ENCODE measurements around the gene MACROD2.
"Not testable (repeated sequence)": the region's sequence is repeated elsewhere in the genome, so short reads cannot be mapped to it uniquely, and the experiment has no call there.

The MACROD2 gene

DNA sequence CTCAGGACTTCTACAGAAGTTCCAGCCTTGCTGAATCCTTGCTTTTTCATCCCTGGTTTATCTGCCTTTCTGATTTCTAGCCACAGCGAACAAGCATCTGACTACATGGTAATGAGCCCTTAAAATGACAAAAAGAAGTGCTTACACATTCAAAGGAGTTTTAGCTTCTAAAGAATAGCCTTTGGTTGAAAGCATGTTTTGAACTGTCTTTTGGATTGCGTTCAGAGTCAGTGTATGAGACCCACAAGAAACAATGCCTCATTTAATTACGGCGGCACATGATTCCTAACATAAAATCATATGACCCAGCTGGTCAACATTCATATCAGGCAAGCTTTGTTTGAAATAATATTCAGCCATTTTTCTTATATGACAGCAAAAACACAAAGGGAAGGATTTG is 1793.8 kb downstream of the MACROD2 start:
- H3K9me3 ChIP-seq (ENCODE audit: control insufficient read depth in 2 of 2, low read length in 2 of 2): no peaks in the 10 kb centered on the region
- no peaks in the 10 kb centered on the region for H3K36me3 ChIP-seq (ENCODE audit: control insufficient read depth in 2 of 2, insufficient read depth in 2 of 2, low read length in 2 of 2)
- H3K27ac ChIP-seq (ENCODE audit: low read length): no peak overlapping the region
- no peaks in the 10 kb centered on the region for H3K27me3 ChIP-seq (ENCODE audit: control insufficient read depth in 1 of 2, insufficient read depth in 2 of 2, low read length in 2 of 2)
- H3K4me3 ChIP-seq (ENCODE audit: low read length in 2 of 2): no peak overlapping the region
- no peaks in the 10 kb centered on the region for H3K4me1 ChIP-seq (ENCODE audit: control insufficient read depth, insufficient read depth, low read length)
- no peak overlapping the region for H3K9ac ChIP-seq (ENCODE audit: low read length in 2 of 2)

DNA sequence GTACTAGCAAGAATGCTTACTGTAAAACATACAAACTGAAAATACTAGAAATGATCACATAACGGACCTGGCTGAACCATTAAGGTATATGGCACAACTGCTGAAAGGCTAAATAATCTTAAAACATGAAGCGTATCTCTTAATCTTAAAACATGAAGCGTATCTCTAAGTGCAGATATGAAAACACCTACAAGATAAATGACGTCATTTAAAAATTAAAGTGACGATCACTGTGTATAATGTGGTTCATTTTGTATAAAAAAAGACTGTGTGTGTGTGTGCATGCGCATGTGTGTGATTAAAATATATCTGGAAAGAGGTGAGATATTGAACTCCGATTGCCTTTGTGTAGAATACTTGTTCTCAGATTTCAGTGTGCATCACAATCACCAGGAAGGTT is 1797.5 kb downstream of the MACROD2 start:
- Histone ChIP-seq H3K36me3 (ENCODE audit: control insufficient read depth in 2 of 2, insufficient read depth in 2 of 2, low read length in 2 of 2) (no peaks in the 10 kb centered on the region), H3K9ac (ENCODE audit: low read length in 2 of 2) (no peak overlapping the region), H3K4me3 (ENCODE audit: low read length in 2 of 2) (no peak overlapping the region), H3K27me3 (ENCODE audit: control insufficient read depth in 1 of 2, insufficient read depth in 2 of 2, low read length in 2 of 2) (no peaks in the 10 kb centered on the region), H3K27ac (ENCODE audit: low read length) (no peak overlapping the region), H3K4me1 (ENCODE audit: control insufficient read depth, insufficient read depth, low read length) (no peaks in the 10 kb centered on the region), H3K9me3 (ENCODE audit: control insufficient read depth in 2 of 2, low read length in 2 of 2) (no peaks in the 10 kb centered on the region)

DNA sequence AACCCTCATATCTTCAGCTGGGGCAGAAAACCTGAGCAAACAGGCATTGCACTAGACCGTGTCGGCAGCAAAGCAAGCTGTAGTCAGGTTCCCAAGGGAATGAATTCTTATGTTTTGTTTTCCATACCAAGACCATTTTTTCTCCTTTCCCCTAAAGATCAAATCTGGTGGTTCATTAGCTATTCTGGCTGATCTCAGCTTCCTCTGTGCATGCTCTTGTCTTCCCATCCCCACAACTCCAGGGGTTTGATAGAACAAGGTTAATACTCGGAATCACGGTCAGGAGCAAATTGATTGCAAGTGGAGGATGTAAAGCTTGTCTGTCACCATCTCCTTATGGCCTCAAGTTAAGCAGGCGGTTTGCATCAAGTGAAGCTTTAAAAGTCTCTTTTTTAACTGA is 1799.1 kb downstream of the MACROD2 start:
- no peaks in the 10 kb centered on the region for H3K27me3 ChIP-seq (ENCODE audit: control insufficient read depth in 1 of 2, insufficient read depth in 2 of 2, low read length in 2 of 2)
- H3K27ac ChIP-seq (ENCODE audit: low read length): no peak overlapping the region
- H3K4me1 ChIP-seq (ENCODE audit: control insufficient read depth, insufficient read depth, low read length): no peaks in the 10 kb centered on the region
- H3K4me3 ChIP-seq (ENCODE audit: low read length in 2 of 2): no peak overlapping the region
- no peaks in the 10 kb centered on the region for H3K36me3 ChIP-seq (ENCODE audit: control insufficient read depth in 2 of 2, insufficient read depth in 2 of 2, low read length in 2 of 2)
- H3K9me3 ChIP-seq (ENCODE audit: control insufficient read depth in 2 of 2, low read length in 2 of 2): no peaks in the 10 kb centered on the region
- no peak overlapping the region for H3K9ac ChIP-seq (ENCODE audit: low read length in 2 of 2)

DNA sequence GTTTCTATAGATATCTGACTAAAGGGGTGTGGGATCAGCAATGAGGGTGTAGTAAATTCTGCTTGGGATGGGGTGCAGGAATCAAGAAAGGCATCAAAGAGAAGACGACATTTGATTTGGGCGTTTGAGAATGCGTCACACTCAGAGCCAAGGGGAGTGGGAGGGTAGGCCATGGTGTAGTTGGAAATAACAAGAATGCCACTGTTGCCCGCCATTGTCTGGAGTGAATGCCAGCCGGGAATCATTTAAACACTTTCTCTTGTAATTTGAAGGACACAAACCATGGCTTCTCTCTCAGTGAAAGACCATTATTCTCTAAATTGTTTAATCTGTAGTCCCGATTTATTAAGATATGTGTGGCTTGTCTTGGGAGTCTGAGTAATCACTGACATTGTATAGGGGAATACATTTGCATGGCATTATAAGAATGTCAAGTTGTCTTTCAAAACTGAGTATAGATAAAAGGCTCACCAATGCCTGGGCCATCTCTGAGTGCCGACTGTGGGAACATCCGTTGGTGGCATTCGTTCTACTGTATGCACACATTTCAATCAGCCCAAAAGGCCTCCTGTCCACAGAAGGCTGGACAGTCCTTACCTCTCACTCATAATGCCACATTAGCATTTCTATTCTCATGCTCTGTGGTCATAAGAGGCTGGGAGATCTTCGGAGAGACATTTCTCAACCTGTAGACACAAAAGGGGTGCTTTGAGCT is 1800.1 kb downstream of the MACROD2 start:
- no peaks in the 10 kb centered on the region for H3K27me3 ChIP-seq (ENCODE audit: control insufficient read depth in 1 of 2, insufficient read depth in 2 of 2, low read length in 2 of 2)
- no peaks in the 10 kb centered on the region for H3K4me1 ChIP-seq (ENCODE audit: control insufficient read depth, insufficient read depth, low read length)
- no peak overlapping the region for H3K9ac ChIP-seq (ENCODE audit: low read length in 2 of 2)
- H3K4me3 ChIP-seq (ENCODE audit: low read length in 2 of 2): no peak overlapping the region
- no peak overlapping the region for H3K27ac ChIP-seq (ENCODE audit: low read length)
- H3K36me3 ChIP-seq (ENCODE audit: control insufficient read depth in 2 of 2, insufficient read depth in 2 of 2, low read length in 2 of 2): no peaks in the 10 kb centered on the region
- H3K9me3 ChIP-seq (ENCODE audit: control insufficient read depth in 2 of 2, low read length in 2 of 2): no peaks in the 10 kb centered on the region

DNA sequence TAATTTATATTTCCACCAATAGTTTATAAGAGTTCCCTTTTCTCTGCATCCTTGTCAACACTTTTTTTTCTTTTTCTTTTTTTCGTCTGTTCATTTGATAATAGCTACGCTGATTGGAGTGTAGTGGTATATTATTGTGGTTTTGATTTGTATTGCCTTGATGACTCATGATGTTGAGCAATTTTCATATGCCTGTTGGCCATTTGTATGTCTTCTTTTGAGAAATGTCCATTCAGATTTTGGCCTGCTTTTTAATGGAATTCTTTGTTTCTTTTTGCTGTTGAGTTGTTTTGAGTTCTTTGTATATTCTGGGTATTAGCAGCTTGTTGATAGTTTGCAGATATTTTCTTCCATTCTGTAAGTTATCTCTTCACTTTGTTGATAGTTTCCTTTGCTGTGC is 1804.6 kb downstream of the MACROD2 start:
- H3K9ac ChIP-seq (ENCODE audit: low read length in 2 of 2): no peak overlapping the region
- no peak overlapping the region for H3K27ac ChIP-seq (ENCODE audit: low read length)
- H3K4me1 ChIP-seq (ENCODE audit: control insufficient read depth, insufficient read depth, low read length): no peaks in the 10 kb centered on the region
- no peaks in the 10 kb centered on the region for H3K27me3 ChIP-seq (ENCODE audit: control insufficient read depth in 1 of 2, insufficient read depth in 2 of 2, low read length in 2 of 2)
- no peaks in the 10 kb centered on the region for H3K9me3 ChIP-seq (ENCODE audit: control insufficient read depth in 2 of 2, low read length in 2 of 2)
- H3K36me3 ChIP-seq (ENCODE audit: control insufficient read depth in 2 of 2, insufficient read depth in 2 of 2, low read length in 2 of 2): no peaks in the 10 kb centered on the region
- no peak overlapping the region for H3K4me3 ChIP-seq (ENCODE audit: low read length in 2 of 2)

DNA sequence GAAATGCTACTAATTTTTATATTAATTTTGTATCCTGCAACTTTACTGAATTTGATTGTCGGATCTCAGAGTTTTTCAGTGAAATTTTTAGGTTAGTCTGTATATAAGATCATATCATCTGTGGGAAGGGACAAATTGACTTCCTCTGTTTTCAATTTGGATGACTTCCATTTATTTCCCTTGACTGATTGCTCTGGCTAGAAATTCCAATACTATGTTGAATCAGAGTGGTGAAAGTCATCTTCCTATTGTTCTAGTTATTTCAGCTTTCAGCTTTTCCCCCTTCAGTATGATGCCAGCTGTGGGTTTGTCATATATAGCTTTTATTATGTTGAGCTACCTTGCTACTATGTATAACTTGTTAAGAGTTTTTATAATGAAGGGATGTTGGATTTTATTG is 1806.7 kb downstream of the MACROD2 start:
- Histone ChIP-seq H3K4me3 (ENCODE audit: low read length in 2 of 2) (no peak overlapping the region), H3K4me1 (ENCODE audit: control insufficient read depth, insufficient read depth, low read length) (no peaks in the 10 kb centered on the region), H3K9me3 (ENCODE audit: control insufficient read depth in 2 of 2, low read length in 2 of 2) (no peaks in the 10 kb centered on the region), H3K36me3 (ENCODE audit: control insufficient read depth in 2 of 2, insufficient read depth in 2 of 2, low read length in 2 of 2) (no peaks in the 10 kb centered on the region), H3K27ac (ENCODE audit: low read length) (no peak overlapping the region), H3K27me3 (ENCODE audit: control insufficient read depth in 1 of 2, insufficient read depth in 2 of 2, low read length in 2 of 2) (no peaks in the 10 kb centered on the region), H3K9ac (ENCODE audit: low read length in 2 of 2) (no peak overlapping the region)

DNA sequence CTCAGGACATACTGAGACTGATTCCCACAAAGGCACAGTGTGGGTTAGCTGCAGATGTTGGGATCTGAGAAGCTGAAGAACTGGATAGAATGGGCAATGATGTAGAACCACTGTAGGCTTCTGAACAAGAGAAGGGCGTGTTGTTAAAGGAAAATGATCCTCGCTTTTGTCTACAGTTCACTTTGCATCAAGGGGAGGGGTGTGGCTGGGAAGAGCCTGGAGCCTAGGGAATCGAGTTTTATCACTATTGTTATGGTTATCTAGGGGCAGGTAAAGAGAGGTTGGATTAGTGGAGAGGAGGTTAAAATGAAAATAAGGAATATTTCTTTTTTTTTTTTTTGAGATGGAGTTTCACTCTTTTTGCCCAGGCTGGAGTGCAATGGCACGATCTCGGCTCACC is 1809.8 kb downstream of the MACROD2 start:
- Histone ChIP-seq H3K9ac (ENCODE audit: low read length in 2 of 2) (no peak overlapping the region), H3K27ac (ENCODE audit: low read length) (no peak overlapping the region), H3K9me3 (ENCODE audit: control insufficient read depth in 2 of 2, low read length in 2 of 2) (no peaks in the 10 kb centered on the region), H3K27me3 (ENCODE audit: control insufficient read depth in 1 of 2, insufficient read depth in 2 of 2, low read length in 2 of 2) (no peaks in the 10 kb centered on the region), H3K36me3 (ENCODE audit: control insufficient read depth in 2 of 2, insufficient read depth in 2 of 2, low read length in 2 of 2) (no peaks in the 10 kb centered on the region), H3K4me1 (ENCODE audit: control insufficient read depth, insufficient read depth, low read length) (no peaks in the 10 kb centered on the region), H3K4me3 (ENCODE audit: low read length in 2 of 2) (no peak overlapping the region)

DNA sequence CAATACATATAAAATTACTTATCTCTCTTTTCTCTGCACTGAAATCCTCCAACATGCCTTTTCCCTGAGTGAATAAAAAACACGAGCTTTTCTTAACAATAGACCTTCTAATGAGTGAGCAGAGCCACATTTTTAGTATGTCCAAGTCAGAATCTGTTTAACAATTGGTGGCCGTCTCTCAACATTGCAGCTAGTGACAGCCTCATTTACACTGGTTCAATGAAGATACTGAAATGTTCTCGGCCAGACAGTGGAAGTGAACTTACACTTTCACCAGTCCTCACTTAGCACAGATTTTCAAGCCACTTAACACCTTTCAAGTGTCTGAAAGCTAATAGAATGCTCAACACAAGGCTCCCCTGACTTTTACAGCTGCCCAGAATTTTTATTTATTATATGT is 1810.8 kb downstream of the MACROD2 start:
- Histone ChIP-seq H3K36me3 (ENCODE audit: control insufficient read depth in 2 of 2, insufficient read depth in 2 of 2, low read length in 2 of 2) (no peaks in the 10 kb centered on the region), H3K4me3 (ENCODE audit: low read length in 2 of 2) (no peak overlapping the region), H3K9me3 (ENCODE audit: control insufficient read depth in 2 of 2, low read length in 2 of 2) (no peaks in the 10 kb centered on the region), H3K9ac (ENCODE audit: low read length in 2 of 2) (no peak overlapping the region), H3K27ac (ENCODE audit: low read length) (no peak overlapping the region), H3K4me1 (ENCODE audit: control insufficient read depth, insufficient read depth, low read length) (no peaks in the 10 kb centered on the region), H3K27me3 (ENCODE audit: control insufficient read depth in 1 of 2, insufficient read depth in 2 of 2, low read length in 2 of 2) (no peaks in the 10 kb centered on the region)

DNA sequence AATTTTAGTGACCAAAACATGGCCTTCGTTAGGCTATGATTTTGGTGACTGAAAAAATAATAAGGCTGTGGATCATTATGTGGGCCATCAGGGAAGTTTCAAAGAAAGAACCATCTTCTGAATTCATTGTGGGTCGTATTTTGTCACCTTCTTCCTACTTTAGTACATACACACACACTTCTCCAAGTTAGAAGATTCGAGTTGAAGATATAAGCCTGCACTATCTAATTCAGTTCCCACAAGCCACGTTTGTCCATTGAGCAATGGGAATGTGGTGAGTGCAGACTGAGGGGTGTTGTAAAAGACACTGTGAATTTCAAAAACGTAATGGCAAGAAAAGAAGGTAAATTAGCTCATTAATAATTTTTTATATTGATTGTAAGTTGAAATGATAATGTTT is 1812.0 kb downstream of the MACROD2 start:
- H3K9ac ChIP-seq (ENCODE audit: low read length in 2 of 2): no peak overlapping the region
- no peak overlapping the region for H3K27ac ChIP-seq (ENCODE audit: low read length)
- no peaks in the 10 kb centered on the region for H3K4me1 ChIP-seq (ENCODE audit: control insufficient read depth, insufficient read depth, low read length)
- no peak overlapping the region for H3K4me3 ChIP-seq (ENCODE audit: low read length in 2 of 2)
- no peaks in the 10 kb centered on the region for H3K9me3 ChIP-seq (ENCODE audit: control insufficient read depth in 2 of 2, low read length in 2 of 2)
- H3K27me3 ChIP-seq (ENCODE audit: control insufficient read depth in 1 of 2, insufficient read depth in 2 of 2, low read length in 2 of 2): no peaks in the 10 kb centered on the region
- H3K36me3 ChIP-seq (ENCODE audit: control insufficient read depth in 2 of 2, insufficient read depth in 2 of 2, low read length in 2 of 2): no peaks in the 10 kb centered on the region

DNA sequence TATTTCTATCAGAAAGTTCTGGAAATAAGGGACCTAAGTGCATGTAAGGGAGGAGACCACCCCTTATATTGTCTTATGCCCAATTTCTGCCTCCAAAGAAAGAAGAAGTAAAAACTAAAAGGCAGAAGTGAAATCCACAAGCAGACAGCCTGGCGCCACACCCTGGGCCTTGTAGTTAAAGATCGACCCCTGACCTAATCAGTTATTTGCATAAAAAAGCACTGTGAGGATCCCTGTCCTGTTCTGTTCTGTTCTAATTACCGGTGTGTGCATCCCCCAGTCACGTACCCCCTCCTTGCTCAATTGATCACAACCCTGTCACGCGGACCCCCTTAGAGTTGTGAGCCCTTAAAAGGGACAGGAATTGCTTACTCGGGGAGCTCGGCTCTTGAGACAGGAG is 1812.5 kb downstream of the MACROD2 start:
- H3K27ac ChIP-seq (ENCODE audit: low read length); H3K9ac ChIP-seq (ENCODE audit: low read length in 2 of 2); H3K4me1 ChIP-seq (ENCODE audit: control insufficient read depth, insufficient read depth, low read length); H3K27me3 ChIP-seq (ENCODE audit: control insufficient read depth in 1 of 2, insufficient read depth in 2 of 2, low read length in 2 of 2); H3K9me3 ChIP-seq (ENCODE audit: control insufficient read depth in 2 of 2, low read length in 2 of 2); H3K4me3 ChIP-seq (ENCODE audit: low read length in 2 of 2); H3K36me3 ChIP-seq (ENCODE audit: control insufficient read depth in 2 of 2, insufficient read depth in 2 of 2, low read length in 2 of 2): not testable (repeated sequence)

DNA sequence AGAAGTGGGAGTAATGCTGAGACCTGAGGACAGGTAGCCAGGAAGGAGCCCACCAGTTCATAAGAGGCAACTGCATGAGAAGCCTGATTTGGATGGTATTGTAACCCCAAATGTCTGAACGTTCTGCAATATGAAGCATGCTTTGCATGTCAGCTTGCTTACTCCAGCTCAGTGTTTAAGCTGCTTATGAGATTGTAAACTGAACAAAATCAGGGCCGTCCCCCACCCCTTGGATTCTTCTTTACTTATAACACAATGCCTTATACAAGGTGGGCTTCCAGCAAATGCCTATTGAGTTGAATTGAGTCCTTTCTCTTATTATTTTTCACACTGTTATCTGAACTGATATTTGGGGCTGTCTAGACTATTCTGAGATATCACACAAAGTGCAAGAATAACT is 1816.6 kb downstream of the MACROD2 start:
- H3K27me3 ChIP-seq (ENCODE audit: control insufficient read depth in 1 of 2, insufficient read depth in 2 of 2, low read length in 2 of 2): no peaks in the 10 kb centered on the region
- H3K27ac ChIP-seq (ENCODE audit: low read length): no peak overlapping the region
- no peak overlapping the region for H3K4me3 ChIP-seq (ENCODE audit: low read length in 2 of 2)
- H3K9me3 ChIP-seq (ENCODE audit: control insufficient read depth in 2 of 2, low read length in 2 of 2): no peaks in the 10 kb centered on the region
- H3K36me3 ChIP-seq (ENCODE audit: control insufficient read depth in 2 of 2, insufficient read depth in 2 of 2, low read length in 2 of 2): no peaks in the 10 kb centered on the region
- no peaks in the 10 kb centered on the region for H3K4me1 ChIP-seq (ENCODE audit: control insufficient read depth, insufficient read depth, low read length)
- no peak overlapping the region for H3K9ac ChIP-seq (ENCODE audit: low read length in 2 of 2)
